ENCODE data around the gene PEX11B.

The PEX11B gene

DNA sequence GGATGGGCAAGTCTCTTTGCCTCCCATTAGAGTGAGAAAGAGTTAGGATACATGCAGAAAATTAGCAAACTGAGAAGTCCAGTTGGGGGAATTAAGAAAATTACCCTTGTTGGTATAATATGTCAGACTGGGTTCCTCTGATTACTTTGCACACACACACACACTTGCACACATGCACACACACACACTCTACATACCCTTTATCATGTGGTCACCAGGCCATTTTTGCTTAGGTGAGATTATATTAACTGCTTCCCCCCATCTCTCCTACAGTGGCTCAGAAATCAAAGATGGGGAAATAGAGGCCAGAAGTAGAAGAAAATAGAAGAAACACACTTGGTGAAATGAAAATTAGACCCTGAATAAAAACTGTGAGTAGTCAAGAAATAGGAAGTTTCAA, 40.2 kb upstream of the PEX11B start:
- no peak overlapping the region for H3K4me3 ChIP-seq (ENCODE audit: low read depth, low read length)
- TF ChIP-seq, protein P1, sequence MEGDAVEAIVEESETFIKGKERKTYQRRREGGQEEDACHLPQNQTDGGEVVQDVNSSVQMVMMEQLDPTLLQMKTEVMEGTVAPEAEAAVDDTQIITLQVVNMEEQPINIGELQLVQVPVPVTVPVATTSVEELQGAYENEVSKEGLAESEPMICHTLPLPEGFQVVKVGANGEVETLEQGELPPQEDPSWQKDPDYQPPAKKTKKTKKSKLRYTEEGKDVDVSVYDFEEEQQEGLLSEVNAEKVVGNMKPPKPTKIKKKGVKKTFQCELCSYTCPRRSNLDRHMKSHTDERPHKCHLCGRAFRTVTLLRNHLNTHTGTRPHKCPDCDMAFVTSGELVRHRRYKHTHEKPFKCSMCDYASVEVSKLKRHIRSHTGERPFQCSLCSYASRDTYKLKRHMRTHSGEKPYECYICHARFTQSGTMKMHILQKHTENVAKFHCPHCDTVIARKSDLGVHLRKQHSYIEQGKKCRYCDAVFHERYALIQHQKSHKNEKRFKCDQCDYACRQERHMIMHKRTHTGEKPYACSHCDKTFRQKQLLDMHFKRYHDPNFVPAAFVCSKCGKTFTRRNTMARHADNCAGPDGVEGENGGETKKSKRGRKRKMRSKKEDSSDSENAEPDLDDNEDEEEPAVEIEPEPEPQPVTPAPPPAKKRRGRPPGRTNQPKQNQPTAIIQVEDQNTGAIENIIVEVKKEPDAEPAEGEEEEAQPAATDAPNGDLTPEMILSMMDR (IDR thresholded peaks at IDR 0.05; ENCODE audit: low read depth, low read length): no peak

GRCh38 chr1:145957443-145958319, 39.2 kb upstream of the PEX11B start, which contains the start of gene LIX1L:
Gene LIX1L (minus strand): TSS chr1:145958017. CDS start chr1:145957927, 90 bp downstream.
- H3K4me3 ChIP-seq (ENCODE audit: low read depth, low read length): peak within 1 kb of the TSS; percentile 80
- TF ChIP-seq, protein P1 (IDR thresholded peaks at IDR 0.05; ENCODE audit: low read depth, low read length): no peak

DNA sequence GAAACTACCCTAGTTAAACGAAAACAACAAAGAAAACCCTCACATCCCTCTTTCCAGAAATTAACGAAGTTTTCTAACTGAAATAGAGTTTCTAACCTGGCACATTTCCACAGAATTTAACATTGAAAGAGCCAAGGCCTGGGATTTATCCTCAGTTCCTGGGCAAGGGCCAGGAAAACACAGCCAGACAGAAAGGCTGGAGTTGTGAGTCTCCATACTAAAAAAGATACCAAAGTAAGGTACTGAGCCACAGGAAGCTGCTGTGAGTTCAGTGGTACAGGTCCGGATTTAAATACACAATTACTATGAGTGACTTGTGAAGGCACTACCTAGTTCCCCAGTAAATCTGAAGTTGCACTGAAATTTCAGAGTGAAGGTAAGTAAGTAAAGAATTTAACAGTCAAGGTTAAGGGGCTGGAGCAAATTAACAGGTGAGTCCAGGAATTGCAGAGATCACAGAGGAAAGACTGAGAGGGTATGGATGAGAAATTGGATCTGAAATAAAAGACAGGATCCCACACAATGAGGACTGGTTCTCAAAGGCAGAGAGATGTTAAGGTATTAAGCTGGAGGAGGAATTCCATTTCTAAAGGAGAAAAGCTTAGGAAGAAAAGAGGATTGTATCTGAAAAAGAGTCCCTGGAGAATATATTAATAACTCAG, 38.4 kb upstream of the PEX11B start:
- H3K4me3 ChIP-seq (ENCODE audit: low read depth, low read length): peak overlapping the region; percentile 80
- TF ChIP-seq, protein P1 (IDR thresholded peaks at IDR 0.05; ENCODE audit: low read depth, low read length): no peak

- TF ChIP-seq, protein P1 (IDR thresholded peaks at IDR 0.05; ENCODE audit: low read depth, low read length): no peak
- peak overlapping the region; percentile 80 for H3K4me3 ChIP-seq (ENCODE audit: low read depth, low read length)
Measured at GRCh38 chr1:145956361-145956760, 37.8 kb upstream of the PEX11B start.

GRCh38 chr1:145955436-145955835, 36.9 kb upstream of the PEX11B start:
- TF ChIP-seq, protein P1 (IDR thresholded peaks at IDR 0.05; ENCODE audit: low read depth, low read length): no peak
- H3K4me3 ChIP-seq (ENCODE audit: low read depth, low read length): peak overlapping the region; percentile 80

DNA sequence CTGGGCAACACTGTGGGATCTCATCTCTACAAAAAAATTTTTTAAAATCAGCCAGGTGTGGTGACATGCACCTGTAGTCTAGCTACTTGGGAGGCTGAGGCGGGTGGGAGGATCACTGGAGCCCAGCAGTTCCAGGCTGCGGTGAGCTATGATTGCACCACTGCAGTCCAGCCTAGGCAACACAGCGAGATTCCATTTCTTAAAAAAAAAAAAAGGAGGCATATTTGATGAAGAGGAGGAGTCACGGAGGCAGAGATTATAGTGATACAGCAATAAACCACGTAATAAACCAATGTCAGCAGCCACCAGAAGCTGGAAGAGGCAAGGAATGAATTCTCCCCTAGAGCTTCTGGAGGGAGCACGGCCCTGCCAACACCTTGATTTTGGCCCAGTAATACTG, 35.3 kb upstream of the PEX11B start:
- H3K4me3 ChIP-seq (ENCODE audit: low read depth, low read length): no peak overlapping the region
- TF ChIP-seq, protein P1 (IDR thresholded peaks at IDR 0.05; ENCODE audit: low read depth, low read length): no peak

- TF ChIP-seq, protein P1 (IDR thresholded peaks at IDR 0.05; ENCODE audit: low read depth, low read length): no peak
- no peak overlapping the region for H3K4me3 ChIP-seq (ENCODE audit: low read depth, low read length)
Measured at GRCh38 chr1:145952903-145953302, 34.4 kb upstream of the PEX11B start.
